GM19455 (cell line): ENCODE data around the gene EXOC6.
A peak's percentile ranks its signal among the peaks of the same experiment; 100 is the strongest.

Experiments used
- ATAC-seq: cut with Tn5 transposase; IDR thresholded peaks from one replicate; pipeline ENCODE4 v1.9.1; 2021; ENCODE audit not compliant: unreplicated experiment

The EXOC6 gene

GRCh38 chr10:92848441-92849233 is at the start of gene EXOC6:
EXOC6 (plus strand) TSS chr10:92848520; CDS start chr10:92848534, 14 bp downstream.
- ATAC-seq, result peak; percentile 83

GRCh38 chr10:92799568-92799967 is 48.8 kb upstream of the EXOC6 start:
- no peak for ATAC-seq

GRCh38 chr10:92800134-92800733 is 48.1 kb upstream of the EXOC6 start:
- no peak for ATAC-seq

GRCh38 chr10:92801978-92802872 is 46.1 kb upstream of the EXOC6 start:
- no peak for ATAC-seq

- no peak for ATAC-seq
Measured at GRCh38 chr10:92809840-92810239, 38.5 kb upstream of the EXOC6 start.

- no peak for ATAC-seq
Measured at GRCh38 chr10:92810934-92811532, 37.3 kb upstream of the EXOC6 start.

- ATAC-seq, result no peak
Measured at GRCh38 chr10:92811986-92812385, 36.3 kb upstream of the EXOC6 start.

- ATAC-seq, result no peak
Measured at GRCh38 chr10:92813979-92814378, 34.3 kb upstream of the EXOC6 start.

- no peak for ATAC-seq
Measured at GRCh38 chr10:92814790-92815189, 33.5 kb upstream of the EXOC6 start.

- ATAC-seq, result no peak
Measured at GRCh38 chr10:92816091-92816531, 32.2 kb upstream of the EXOC6 start.

- ATAC-seq, result no peak
Measured at GRCh38 chr10:92822060-92822634, 26.2 kb upstream of the EXOC6 start.

- no peak for ATAC-seq
Measured at GRCh38 chr10:92822964-92823363, 25.4 kb upstream of the EXOC6 start.

- no peak for ATAC-seq
Measured at GRCh38 chr10:92826061-92826460, 22.3 kb upstream of the EXOC6 start.

GRCh38 chr10:92826504-92826903 is 21.8 kb upstream of the EXOC6 start:
- ATAC-seq, result no peak

GRCh38 chr10:92829042-92829785 is 19.1 kb upstream of the EXOC6 start:
- no peak for ATAC-seq

GRCh38 chr10:92829786-92830377 is 18.4 kb upstream of the EXOC6 start:
- no peak for ATAC-seq

GRCh38 chr10:92830478-92831389 is 17.6 kb upstream of the EXOC6 start:
- no peak for ATAC-seq

- no peak for ATAC-seq
Measured at GRCh38 chr10:92832121-92832520, 16.2 kb upstream of the EXOC6 start.
